ENCODE data around the gene ZDHHC18. TPM values are rescaled to one million over a fixed set of nuclear protein-coding genes. Genes with fewer than 3 reads are reported as not detected.

Gene ZDHHC18
- total and polyA plus RNA-seq, 7 donors, result 7.5 to 19.4 (median 12.3) TPM

GRCh38 chr1:26788836-26789611 lies 37.5 kb upstream of the ZDHHC18 start:
- TF ChIP-seq EP300 (IDR thresholded peaks at IDR 0.05), result no peak
- no peak for TF ChIP-seq POLR2A (IDR thresholded peaks at IDR 0.05)
- peak; percentile 90 to 97 (median 96) for TF ChIP-seq CTCF (IDR thresholded peaks at IDR 0.05)
- peak; percentile 46 to 72 (median 64) for TF ChIP-seq POLR2AphosphoS5 (IDR thresholded peaks at IDR 0.05)
- peak; percentile 96 for DNase-seq
- peak overlapping the region; percentile 94 to 99 (median 96) for H3K27ac ChIP-seq
- peaks cover 1 to 14% (median 4%) of the 10 kb centered on the region in 4 donors for H3K36me3 ChIP-seq
- no peaks in the 10 kb centered on the region for H3K27me3 ChIP-seq
- H3K4me1 ChIP-seq, result peaks cover 0 to 49% (median 36%) of the 10 kb centered on the region in 4 donors
- H3K4me3 ChIP-seq, result peak overlapping the region; percentile 51 to 76 (median 69)
- intact Hi-C loops (cut with DNase I), result loop anchor here (1.0 to 5.0 kb wide), 3 partner anchors 112 to 287 kb away; no protein-coding TSS in a partner anchor
- H3K9me3 ChIP-seq, result no peaks in the 10 kb centered on the region
- WGBS, 2 donors, result 0 to 1% methylated on average over 19 of the region's 19 CpGs

GRCh38 chr1:26789612-26789865 lies 36.9 kb upstream of the ZDHHC18 start:
- intact Hi-C loops (cut with DNase I), result loop anchor here (1.0 to 5.0 kb wide), 3 partner anchors 112 to 287 kb away; no protein-coding TSS in a partner anchor
- peaks cover 6 to 19% (median 8%) of the 10 kb centered on the region in 4 donors for H3K36me3 ChIP-seq
- peak overlapping the region in 3 of 4 donors; percentile 94 to 99 (median 95) for H3K27ac ChIP-seq
- H3K27me3 ChIP-seq, result no peaks in the 10 kb centered on the region
- no peak overlapping the region for H3K4me3 ChIP-seq
- no peaks in the 10 kb centered on the region for H3K9me3 ChIP-seq
- WGBS, 2 donors, result 67 to 71% methylated on average over 3 of the region's 3 CpGs
- no peak for TF ChIP-seq POLR2A (IDR thresholded peaks at IDR 0.05)
- TF ChIP-seq EP300 (IDR thresholded peaks at IDR 0.05), result no peak
- no peak for TF ChIP-seq CTCF (IDR thresholded peaks at IDR 0.05)
- no peak for TF ChIP-seq POLR2AphosphoS5 (IDR thresholded peaks at IDR 0.05)
- DNase-seq, result no peak
- peaks cover 0 to 44% (median 31%) of the 10 kb centered on the region in 4 donors for H3K4me1 ChIP-seq

- TF ChIP-seq POLR2A (IDR thresholded peaks at IDR 0.05) (no peak), EP300 (IDR thresholded peaks at IDR 0.05) (no peak), POLR2AphosphoS5 (IDR thresholded peaks at IDR 0.05) (no peak), CTCF (IDR thresholded peaks at IDR 0.05) (no peak)
- no peak overlapping the region for H3K27ac ChIP-seq
- intact Hi-C loops (cut with DNase I), result loop anchor here (1.0 to 5.0 kb wide), 3 partner anchors 113 to 288 kb away; no protein-coding TSS in a partner anchor
- no peak overlapping the region for H3K4me3 ChIP-seq
- DNase-seq, result no peak
- H3K36me3 ChIP-seq, result peaks cover 6 to 23% (median 11%) of the 10 kb centered on the region in 4 donors
- no peaks in the 10 kb centered on the region for H3K27me3 ChIP-seq
- 63 to 83% methylated on average over 4 of the region's 4 CpGs for WGBS, 2 donors
- H3K4me1 ChIP-seq, result peaks cover 0 to 40% (median 28%) of the 10 kb centered on the region in 4 donors
- no peaks in the 10 kb centered on the region for H3K9me3 ChIP-seq
Observed at GRCh38 chr1:26789931-26790330, 36.6 kb upstream of the ZDHHC18 start.

GRCh38 chr1:26790551-26790953 lies 35.9 kb upstream of the ZDHHC18 start:
- intact Hi-C loops (cut with DNase I), result no loop called here
- WGBS, 2 donors, result 73 to 77% methylated on average over 5 of the region's 5 CpGs
- no peak for DNase-seq
- Histone ChIP-seq H3K9me3 (no peaks in the 10 kb centered on the region), H3K27ac (no peak overlapping the region), H3K36me3 (peaks cover 6 to 26% (median 14%) of the 10 kb centered on the region in 4 donors), H3K4me3 (no peak overlapping the region), H3K27me3 (no peaks in the 10 kb centered on the region), H3K4me1 (peaks cover 0 to 34% (median 22%) of the 10 kb centered on the region in 4 donors)
- TF ChIP-seq POLR2A (IDR thresholded peaks at IDR 0.05) (no peak), CTCF (IDR thresholded peaks at IDR 0.05) (no peak), EP300 (IDR thresholded peaks at IDR 0.05) (no peak), POLR2AphosphoS5 (IDR thresholded peaks at IDR 0.05) (no peak)
